Vagina (tissue), 2 donors: ENCODE results near the gene CPT1C.

ENCODE experiments used
- CTCF ChIP-seq, 3 experiments: fragments of 450-650 bp in 2 of 3; fragments of 200-600 bp in 1 of 3; sonication (generic) in 1 of 3; IDR thresholded peaks; one replicate each; pipeline ENCODE4 v1.5.1; 2017 to 2019; ENCODE audit warnings: antibody characterized with exemption in 3 of 3, mild to moderate bottlenecking in 2 of 3, moderate library complexity in 2 of 3
- POLR2A ChIP-seq, 2 donors: fragments of 450-650 bp; IDR thresholded peaks; one replicate each; pipeline ENCODE4 v1.6.1; 2017; ENCODE audit warnings: antibody characterized with exemption in 2 of 2, mild to moderate bottlenecking in 2 of 2, moderate library complexity in 2 of 2
- POLR2AphosphoS5 ChIP-seq, 2 donors: sonication (generic); formaldehyde crosslinking; IDR thresholded peaks; one replicate each; pipeline ENCODE4 v1.9.0; 2017; ENCODE audit warnings: antibody characterized with exemption in 2 of 2, mild to moderate bottlenecking in 2 of 2, low read depth in 1 of 2; ENCODE audit not compliant: insufficient read depth in 1 of 2

GRCh38 chr19:49642492-49643035 lies 48.4 kb upstream of the CPT1C start:
- TF ChIP-seq CTCF (IDR thresholded peaks at IDR 0.05) (no peak), POLR2AphosphoS5 (IDR thresholded peaks at IDR 0.05; ENCODE audit: insufficient read depth in 1 of 2, low read depth in 1 of 2) (no peak), POLR2A (IDR thresholded peaks at IDR 0.05) (no peak)
